Sigmoid colon (tissue), 3 donors: ENCODE results near the gene COL6A1.

Experiments used
- CTCF ChIP-seq, 4 experiments: fragments of 450-650 bp in 3 of 4; fragments of 200-600 bp in 1 of 4; IDR thresholded peaks; one replicate each; pipeline ENCODE4 v1.5.1; 2016 to 2019; ENCODE audit warnings: antibody characterized with exemption in 4 of 4, mild to moderate bottlenecking in 3 of 4, moderate library complexity in 2 of 4
- POLR2A ChIP-seq, 2 donors: fragments of 450-650 bp; IDR thresholded peaks; one replicate each; pipeline ENCODE4 v1.6.1; 2016; ENCODE audit warnings: antibody characterized with exemption in 2 of 2, mild to moderate bottlenecking in 2 of 2, moderate library complexity in 2 of 2

- no peak for TF ChIP-seq CTCF (IDR thresholded peaks at IDR 0.05)
- TF ChIP-seq POLR2A (IDR thresholded peaks at IDR 0.05): no peak
Measured at GRCh38 chr21:46036696-46037330, 55.2 kb downstream of the COL6A1 start.
